Measurements from ENCODE around the gene MLLT10.

Gene MLLT10

GRCh38 chr10:21749788-21750187 is 215.8 kb downstream of the MLLT10 start:
- no peak for DNase-seq

- no peak for DNase-seq
Measured at GRCh38 chr10:21750424-21750823, 216.4 kb downstream of the MLLT10 start.

- DNase-seq, result no peak
Measured at GRCh38 chr10:21751341-21752310, 217.6 kb downstream of the MLLT10 start.

GRCh38 chr10:21753497-21754270 is 219.7 kb downstream of the MLLT10 start:
- DNase-seq, result no peak

GRCh38 chr10:21754410-21755011 is 220.5 kb downstream of the MLLT10 start:
- no peak for DNase-seq

GRCh38 chr10:21756707-21757106 is 222.7 kb downstream of the MLLT10 start:
- no peak for DNase-seq

- DNase-seq, result no peak
Measured at GRCh38 chr10:21757185-21757901, 223.3 kb downstream of the MLLT10 start.

GRCh38 chr10:21758239-21758638 is 224.2 kb downstream of the MLLT10 start:
- no peak for DNase-seq

- DNase-seq, result no peak
Measured at GRCh38 chr10:21758696-21759095, 224.7 kb downstream of the MLLT10 start.

- DNase-seq, result no peak
Measured at GRCh38 chr10:21759232-21759631, 225.2 kb downstream of the MLLT10 start.

GRCh38 chr10:21760332-21760731 is 226.3 kb downstream of the MLLT10 start:
- no peak for DNase-seq

GRCh38 chr10:21764466-21765189 is 230.6 kb downstream of the MLLT10 start:
- no peak for DNase-seq

- no peak for DNase-seq
Measured at GRCh38 chr10:21769041-21769440, 235.0 kb downstream of the MLLT10 start.

- no peak for DNase-seq
Measured at GRCh38 chr10:21771219-21771618, 237.2 kb downstream of the MLLT10 start.

- no peak for DNase-seq
Measured at GRCh38 chr10:21776883-21777282, 242.9 kb downstream of the MLLT10 start.

GRCh38 chr10:21791276-21791675 is 257.2 kb downstream of the MLLT10 start:
- DNase-seq, result no peak

Measured in NCI-H510A (cell line).